ENCODE data around the gene HBS1L. TPM values are rescaled to one million over a fixed set of nuclear protein-coding genes. Genes with fewer than 3 reads are reported as not detected.

HBS1L gene
- total RNA-seq, 4 donors from 2014 or later, result 23.8 to 116 (median 69.2) TPM

- DNase-seq, result no peak
- H3K36me3 ChIP-seq, result no peaks in the 10 kb centered on the region
- no peak overlapping the region for H3K27ac ChIP-seq
- peak overlapping the region in 1 of 2 donors; percentile 61 for H3K4me3 ChIP-seq
- H3K9me3 ChIP-seq, result no peaks in the 10 kb centered on the region
- no peak for TF ChIP-seq POLR2A (IDR thresholded peaks at IDR 0.05)
- TF ChIP-seq CTCF (IDR thresholded peaks at IDR 0.05), result no peak
- no peaks in the 10 kb centered on the region for H3K27me3 ChIP-seq
- intact Hi-C loops (cut with DNase I; ENCODE audit: low total_unique reads), result no loop called here
- no peaks in the 10 kb centered on the region for H3K4me1 ChIP-seq
Observed at GRCh38 chr6:135052939-135053338, 1.7 kb downstream of the HBS1L start.

- TF ChIP-seq POLR2A (IDR thresholded peaks at IDR 0.05) (no peak), CTCF (IDR thresholded peaks at IDR 0.05) (no peak)
- Histone ChIP-seq H3K36me3 (no peaks in the 10 kb centered on the region), H3K27me3 (no peaks in the 10 kb centered on the region), H3K4me3 (no peak overlapping the region), H3K27ac (no peak overlapping the region), H3K9me3 (no peaks in the 10 kb centered on the region), H3K4me1 (no peaks in the 10 kb centered on the region)
- intact Hi-C loops (cut with DNase I; ENCODE audit: low total_unique reads), result no loop called here
- no peak for DNase-seq
Observed at GRCh38 chr6:135048915-135049314, 5.7 kb downstream of the HBS1L start.

GRCh38 chr6:135047336-135047735, 7.3 kb downstream of the HBS1L start:
- no peak for TF ChIP-seq CTCF (IDR thresholded peaks at IDR 0.05)
- TF ChIP-seq POLR2A (IDR thresholded peaks at IDR 0.05), result no peak
- intact Hi-C loops (cut with DNase I; ENCODE audit: low total_unique reads), result no loop called here
- H3K4me3 ChIP-seq, result no peak overlapping the region
- no peaks in the 10 kb centered on the region for H3K36me3 ChIP-seq
- no peaks in the 10 kb centered on the region for H3K4me1 ChIP-seq
- H3K27ac ChIP-seq, result no peak overlapping the region
- no peaks in the 10 kb centered on the region for H3K9me3 ChIP-seq
- no peak for DNase-seq
- H3K27me3 ChIP-seq, result no peaks in the 10 kb centered on the region

GRCh38 chr6:135046912-135047311, 7.7 kb downstream of the HBS1L start:
- Histone ChIP-seq H3K36me3 (no peaks in the 10 kb centered on the region), H3K27me3 (no peaks in the 10 kb centered on the region), H3K4me1 (no peaks in the 10 kb centered on the region), H3K4me3 (no peak overlapping the region), H3K9me3 (no peaks in the 10 kb centered on the region), H3K27ac (no peak overlapping the region)
- no peak for TF ChIP-seq CTCF (IDR thresholded peaks at IDR 0.05)
- DNase-seq, result no peak
- intact Hi-C loops (cut with DNase I; ENCODE audit: low total_unique reads), result no loop called here

GRCh38 chr6:135044639-135045038, 10.0 kb downstream of the HBS1L start:
- DNase-seq, result no peak
- no peaks in the 10 kb centered on the region for H3K36me3 ChIP-seq
- no peaks in the 10 kb centered on the region for H3K27me3 ChIP-seq
- H3K9me3 ChIP-seq, result no peaks in the 10 kb centered on the region
- no peak overlapping the region for H3K27ac ChIP-seq
- H3K4me1 ChIP-seq, result no peaks in the 10 kb centered on the region
- H3K4me3 ChIP-seq, result no peak overlapping the region
- no peak for TF ChIP-seq CTCF (IDR thresholded peaks at IDR 0.05)
- no peak for TF ChIP-seq POLR2A (IDR thresholded peaks at IDR 0.05)
- intact Hi-C loops (cut with DNase I; ENCODE audit: low total_unique reads), result no loop called here

Measured in uterus (tissue), 4 donors.